ENCODE results near the gene LPP. TPM values are rescaled to one million over a fixed set of nuclear protein-coding genes. Genes with fewer than 3 reads are reported as not detected.

Gene LPP
- total RNA-seq, 1 experiment from 2014 or later = 22.1 TPM

DNA sequence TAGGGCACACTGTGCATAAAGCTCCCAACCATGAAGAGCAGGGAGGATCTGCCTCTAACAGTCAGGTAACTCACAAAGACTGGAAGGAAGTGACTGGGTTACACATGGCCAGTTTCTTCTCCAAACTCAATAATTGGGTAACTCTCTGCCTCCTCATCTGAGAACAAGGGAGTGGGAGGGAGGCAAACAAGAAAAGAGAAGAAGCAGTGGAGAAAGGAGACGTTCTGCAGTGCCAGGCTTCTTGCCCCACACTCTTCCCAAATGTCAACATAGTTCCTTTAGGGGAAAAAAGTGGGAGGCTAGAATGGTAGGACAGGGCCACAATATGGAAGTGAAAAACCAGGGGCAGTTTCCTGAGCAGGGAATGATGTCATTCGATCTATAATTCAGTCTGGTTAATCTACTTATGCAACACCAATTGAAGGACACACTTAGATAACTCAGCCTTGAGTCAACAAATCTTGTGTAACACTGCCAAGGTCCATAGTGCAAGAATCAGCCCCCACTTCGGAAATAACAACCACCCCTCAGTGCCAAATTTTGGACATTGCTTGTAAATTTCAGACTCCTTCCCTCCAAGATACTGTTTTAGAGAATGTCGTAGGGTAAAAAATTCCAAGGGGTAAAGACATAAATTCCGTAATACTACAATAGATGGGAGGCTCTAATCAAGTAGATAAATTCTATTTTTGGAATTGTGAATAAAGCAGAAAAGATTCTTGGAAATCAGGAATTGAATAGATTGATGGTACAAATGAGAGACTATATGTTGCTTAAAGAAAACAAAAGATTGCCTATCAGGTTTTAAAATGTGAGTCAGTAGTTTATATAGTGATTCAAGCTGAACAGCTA, 143.0 kb downstream of the LPP start:
- DNase-seq (ENCODE audit: low spot score) = peak; percentile 57

DNA sequence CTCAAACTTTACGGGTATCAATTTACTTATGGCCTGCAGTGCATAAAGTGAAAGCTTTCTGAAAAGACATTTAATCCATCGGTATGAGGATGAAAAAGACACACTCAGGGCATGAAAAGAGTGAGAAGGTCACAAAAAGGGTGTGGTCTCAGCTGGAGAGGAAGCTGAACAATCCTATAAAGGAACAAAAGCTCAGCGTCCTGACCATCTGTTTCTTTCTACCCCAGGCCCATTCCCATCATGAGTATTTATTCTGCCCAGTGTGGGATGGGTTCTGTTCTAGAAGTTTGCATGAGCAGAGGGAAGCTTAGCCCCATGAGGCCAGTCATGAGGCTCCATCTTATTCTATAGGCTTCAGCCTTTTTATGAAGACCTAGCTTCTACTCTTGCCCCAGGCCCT, 144.6 kb downstream of the LPP start:
- DNase-seq (ENCODE audit: low spot score) = no peak

DNA sequence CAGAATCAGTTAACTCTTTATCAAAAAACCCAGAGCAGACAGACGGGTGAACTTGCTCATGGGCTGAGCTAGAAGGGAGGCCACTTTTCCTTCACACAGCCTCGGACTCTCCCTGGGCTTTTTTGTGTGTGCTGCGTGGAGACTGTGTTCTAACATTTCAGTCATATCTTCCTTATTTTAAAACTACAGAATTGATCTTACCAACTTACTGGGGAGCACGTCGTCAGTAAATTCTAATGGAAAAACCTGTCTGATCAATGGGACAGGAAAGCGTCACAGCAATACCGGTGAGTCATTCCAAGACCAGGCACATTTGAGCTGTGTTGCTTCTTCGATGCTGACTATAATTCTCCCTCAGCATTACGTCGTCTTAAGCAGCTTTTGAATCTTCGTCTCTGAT, 145.1 kb downstream of the LPP start:
- no peak for DNase-seq (ENCODE audit: low spot score)

DNA sequence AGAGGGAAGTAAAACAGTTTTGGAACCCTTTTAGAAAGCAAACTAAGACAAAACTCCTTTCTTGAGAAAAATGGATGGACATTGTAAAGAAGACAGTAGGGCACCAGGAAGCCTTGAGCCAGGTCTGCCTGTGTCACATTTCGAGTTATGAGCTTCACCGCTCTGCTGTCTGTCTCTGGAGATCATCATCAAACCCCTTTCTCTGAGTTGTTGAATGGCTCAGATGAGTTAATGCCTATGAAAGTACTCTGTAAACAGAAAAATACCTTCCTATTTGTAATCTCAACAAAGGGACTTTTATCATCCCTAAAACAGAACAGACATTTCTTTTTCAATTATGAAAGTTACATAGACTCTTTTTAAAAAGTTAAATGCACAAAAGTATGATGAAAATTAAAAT, 145.8 kb downstream of the LPP start:
- no peak for DNase-seq (ENCODE audit: low spot score)

DNA sequence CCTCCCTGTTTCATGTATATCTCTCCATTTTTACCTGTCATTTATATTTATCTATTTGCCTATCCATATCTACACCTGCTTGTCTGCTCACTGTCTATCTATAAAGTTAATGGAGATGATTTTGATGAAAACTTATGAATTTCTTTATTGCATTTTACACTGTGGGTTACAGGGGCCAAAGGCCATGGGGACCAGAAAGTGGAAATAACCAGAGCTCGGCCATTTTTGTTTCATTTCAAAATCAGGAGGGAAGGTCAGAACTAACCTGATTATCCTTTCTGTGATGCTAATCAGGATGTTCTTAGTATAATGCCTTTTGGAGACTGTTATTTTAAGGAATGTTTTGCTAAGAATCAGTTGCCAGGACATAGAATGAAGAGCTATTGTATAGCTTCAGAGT, 147.2 kb downstream of the LPP start:
- no peak for DNase-seq (ENCODE audit: low spot score)

DNA sequence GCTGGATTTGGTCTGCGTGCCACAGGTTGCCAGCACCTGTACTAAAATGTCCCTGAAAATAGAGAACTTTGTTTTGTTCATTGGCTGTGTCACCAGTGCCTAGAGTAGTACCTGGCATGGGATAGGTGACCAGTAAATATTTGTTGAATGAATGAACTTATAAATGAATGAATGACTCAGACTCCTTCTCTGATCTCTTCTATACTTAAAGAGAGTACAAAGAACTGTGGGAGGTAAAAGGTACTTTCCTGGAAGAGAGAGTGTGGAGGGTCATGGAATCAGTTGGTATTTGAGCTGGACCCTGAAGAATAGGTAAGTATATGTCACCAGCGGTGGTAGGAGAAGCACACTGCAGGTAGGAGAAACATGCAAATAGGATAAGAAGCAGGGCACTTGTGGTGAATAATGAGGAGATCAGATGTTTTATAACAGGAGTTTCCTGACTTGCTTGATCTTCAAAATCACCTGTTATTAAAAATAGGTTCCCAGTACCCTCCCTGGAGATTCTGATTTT, 149.4 kb downstream of the LPP start:
- DNase-seq (ENCODE audit: low spot score) = no peak

DNA sequence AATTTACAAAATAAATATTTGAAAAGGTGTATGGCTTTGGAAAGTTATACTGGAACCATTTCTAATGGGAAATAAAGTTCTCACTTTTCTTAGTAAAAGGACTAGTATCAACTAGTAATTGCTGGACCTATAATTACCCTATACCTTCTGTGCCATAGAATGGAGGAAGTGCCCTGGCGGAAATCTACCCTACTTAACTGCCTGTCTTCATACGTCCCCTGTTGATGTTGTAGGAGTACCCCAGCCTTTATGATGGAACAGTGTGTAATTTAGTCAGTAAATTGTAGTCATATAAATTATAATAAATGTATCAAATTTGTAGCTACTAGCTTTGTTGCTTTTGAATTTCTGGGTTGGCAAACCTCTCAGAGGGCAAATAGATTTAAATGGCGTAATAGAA, 149.9 kb downstream of the LPP start:
- DNase-seq (ENCODE audit: low spot score) = no peak

DNA sequence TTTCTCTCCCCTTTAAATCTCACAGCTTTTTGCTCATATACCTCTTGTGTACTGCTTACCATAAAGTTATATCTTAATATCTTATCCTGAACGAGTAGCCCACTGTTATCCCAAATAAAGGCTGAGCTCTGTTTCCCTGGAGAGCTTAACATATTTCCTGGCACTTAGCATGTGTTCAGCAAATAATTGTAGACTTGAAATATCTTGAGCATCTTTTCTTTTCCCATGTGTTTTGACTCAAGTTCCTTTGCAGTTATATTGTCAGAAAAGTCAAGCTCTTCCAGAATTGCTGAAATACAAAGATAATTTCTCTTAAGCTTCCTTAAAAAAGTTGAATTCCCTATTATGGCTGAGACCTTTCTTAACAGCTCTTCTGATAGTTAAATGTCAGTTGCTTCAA, 150.5 kb downstream of the LPP start:
- DNase-seq (ENCODE audit: low spot score) = no peak

DNA sequence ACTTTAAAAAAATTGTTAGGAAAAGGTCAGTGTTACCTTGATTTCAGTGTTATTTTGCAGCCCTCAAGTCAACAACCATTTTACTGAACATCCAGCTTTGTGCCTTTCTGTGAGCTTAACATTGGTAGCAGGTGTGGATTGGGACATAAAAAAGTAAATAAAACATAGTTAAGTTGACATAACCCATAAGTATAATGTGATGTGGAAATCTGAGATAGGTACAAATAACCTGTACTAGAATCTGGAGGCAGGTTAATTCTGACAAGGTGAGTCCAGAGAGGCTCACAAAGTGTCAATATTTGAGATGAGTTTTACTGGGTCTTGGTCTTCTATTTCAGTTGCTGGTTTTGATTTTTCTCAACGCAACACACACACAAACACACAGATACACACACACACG, 151.3 kb downstream of the LPP start:
- DNase-seq (ENCODE audit: low spot score) = no peak

DNA sequence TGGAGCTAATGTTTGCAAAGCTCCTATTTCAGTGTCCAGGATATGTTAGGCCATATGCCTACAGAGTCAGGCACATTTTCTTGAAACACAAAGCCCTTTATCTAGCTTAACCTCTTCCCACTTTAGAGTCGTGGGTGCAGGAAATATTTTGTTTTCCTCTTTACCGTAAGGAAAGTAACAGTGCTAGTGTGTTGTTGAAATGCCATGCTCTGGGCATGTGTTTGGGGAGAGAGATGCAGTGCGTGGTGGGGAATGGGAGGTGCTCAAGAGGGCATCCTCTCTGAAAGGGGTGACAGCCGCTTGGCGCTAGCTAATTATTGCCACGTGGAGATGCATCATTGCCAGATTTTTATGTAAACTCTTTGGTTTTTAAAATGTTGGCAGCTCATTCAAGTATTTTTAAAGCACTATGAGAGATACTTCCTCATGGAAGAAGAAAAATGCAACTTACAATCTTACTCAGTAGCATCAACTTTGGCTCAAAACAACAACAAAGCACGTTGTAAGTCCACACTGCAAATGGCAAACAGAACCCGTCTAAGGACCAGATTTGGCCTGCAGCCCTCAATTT, 152.6 kb downstream of the LPP start:
- no peak for DNase-seq (ENCODE audit: low spot score)

DNA sequence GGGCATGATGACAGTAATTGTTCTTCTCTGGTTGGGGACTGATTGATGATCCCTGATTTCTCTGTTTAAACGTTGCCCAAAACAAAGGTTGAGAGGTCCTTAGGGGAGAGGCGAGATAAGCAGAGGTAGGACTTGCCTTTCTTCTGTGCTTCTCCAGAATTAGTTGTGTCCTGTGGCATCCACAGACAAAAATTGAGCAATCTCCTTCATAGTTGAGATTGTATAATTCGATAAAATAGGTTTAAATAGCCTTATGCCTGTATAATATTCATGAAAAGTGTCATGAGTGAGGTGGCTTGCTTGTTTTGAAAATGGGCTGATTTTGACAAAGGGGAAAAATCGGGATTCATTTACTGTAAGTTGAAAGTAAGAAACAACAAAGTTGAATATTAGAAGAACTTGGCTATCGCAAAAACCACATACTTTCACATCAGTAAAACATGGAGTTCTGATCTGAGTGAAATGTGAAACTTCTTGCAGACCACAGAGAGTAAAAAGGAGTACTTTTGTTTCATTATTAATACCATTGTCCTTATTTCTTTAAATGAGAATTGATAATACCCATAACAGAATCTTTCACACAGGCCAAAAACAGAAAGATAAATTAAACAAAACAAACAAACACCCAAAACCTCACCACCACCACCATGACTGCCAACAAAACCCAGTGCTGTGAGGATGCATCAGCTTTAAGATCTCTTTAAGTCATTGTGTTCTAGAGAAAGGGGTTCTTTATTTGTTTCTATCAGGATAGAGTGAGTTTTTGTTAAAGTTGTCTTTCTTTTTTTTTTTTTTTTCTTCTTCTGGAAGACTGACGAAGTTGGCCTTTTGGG, 155.7 kb downstream of the LPP start:
- no peak for DNase-seq (ENCODE audit: low spot score)

DNA sequence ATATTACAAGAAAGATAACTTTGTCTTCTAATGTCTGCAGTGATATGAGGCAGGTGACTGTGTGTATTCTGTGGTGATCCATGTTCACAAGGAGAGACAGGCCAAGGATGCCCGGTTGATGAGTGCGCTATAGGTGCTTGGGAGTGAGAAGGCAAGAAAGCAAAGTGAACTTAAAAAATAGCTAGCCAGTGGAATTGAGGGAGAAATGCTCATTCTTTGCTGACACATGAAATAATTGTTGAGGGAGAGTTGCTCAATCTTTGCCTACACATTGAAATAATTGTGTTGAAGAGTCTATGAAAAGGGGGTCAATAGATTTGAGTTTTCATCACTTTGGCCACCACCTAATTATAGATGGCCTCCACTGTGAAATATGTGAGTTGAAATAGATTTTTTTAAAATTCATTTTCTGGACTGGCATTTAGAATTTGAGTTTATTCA, 156.3 kb downstream of the LPP start:
- DNase-seq (ENCODE audit: low spot score) = no peak

DNA sequence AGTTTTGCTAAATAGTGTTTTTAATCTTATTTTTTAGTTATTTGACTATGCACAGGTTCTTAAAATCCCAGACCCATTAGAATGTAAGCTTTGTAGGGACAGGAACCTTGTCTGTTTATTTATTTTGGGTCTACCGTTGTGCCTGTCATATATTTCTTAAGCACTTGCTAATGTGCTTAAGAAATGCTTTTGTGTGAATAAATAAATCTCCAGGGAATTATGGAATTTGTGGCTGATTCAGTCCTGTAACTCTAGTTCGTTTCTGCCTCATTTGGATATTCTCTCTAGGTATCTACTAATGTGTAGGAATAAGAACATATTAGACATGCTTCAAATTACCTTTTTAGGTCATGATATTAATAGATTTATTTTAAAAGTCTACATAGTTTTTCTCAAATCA, 161.6 kb downstream of the LPP start:
- DNase-seq (ENCODE audit: low spot score) = no peak

DNA sequence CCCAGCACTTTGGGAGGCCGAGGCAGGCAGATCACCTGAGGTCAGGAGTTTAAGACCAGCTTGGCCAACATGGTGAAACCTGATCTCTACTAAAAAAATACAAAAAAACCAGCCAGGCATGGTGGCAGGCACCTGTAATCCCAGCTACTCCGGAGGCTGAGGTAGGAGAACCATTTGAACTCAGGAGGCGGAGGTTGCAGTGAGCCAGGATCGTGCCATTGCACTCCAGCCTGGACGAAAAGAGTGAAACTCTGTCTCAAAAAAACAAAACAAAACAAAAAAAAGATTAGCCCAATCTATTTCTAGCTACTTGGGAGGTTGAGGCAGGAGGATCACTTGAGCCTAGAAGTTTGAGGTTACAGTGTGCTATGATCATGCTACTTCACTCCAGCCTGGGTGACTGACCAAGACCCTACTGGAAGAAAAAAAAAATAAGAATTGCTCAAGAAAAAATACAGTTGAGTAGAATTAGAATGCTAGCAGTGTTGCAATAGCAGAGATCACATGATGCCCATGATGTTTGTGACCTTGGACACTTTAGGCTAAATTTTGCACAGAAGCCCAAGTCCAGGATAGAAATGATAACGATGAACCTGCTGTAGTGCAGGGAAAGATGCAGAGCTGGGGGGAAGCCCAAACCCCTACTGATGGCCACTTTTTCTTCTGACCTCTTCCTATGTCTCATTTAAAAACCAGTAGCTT, 162.2 kb downstream of the LPP start:
- DNase-seq (ENCODE audit: low spot score) = no peak

DNA sequence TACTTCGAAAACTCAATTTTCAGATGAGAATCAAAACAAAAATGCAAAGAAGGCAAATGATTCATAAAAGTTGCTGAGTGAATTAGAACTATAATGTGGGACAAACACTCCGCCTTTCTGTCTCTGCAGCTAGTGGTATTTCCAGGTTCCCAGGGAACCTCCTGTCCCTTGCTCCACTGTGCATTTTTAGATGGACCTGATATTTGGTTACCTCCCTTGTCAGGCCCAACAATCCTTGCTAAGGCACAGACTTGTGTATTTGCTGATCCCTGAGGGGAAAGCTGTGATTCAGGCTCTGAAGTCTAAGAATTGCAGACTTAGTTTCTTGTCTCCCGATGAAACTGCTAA, 162.7 kb downstream of the LPP start:
- no peak for DNase-seq (ENCODE audit: low spot score)

DNA sequence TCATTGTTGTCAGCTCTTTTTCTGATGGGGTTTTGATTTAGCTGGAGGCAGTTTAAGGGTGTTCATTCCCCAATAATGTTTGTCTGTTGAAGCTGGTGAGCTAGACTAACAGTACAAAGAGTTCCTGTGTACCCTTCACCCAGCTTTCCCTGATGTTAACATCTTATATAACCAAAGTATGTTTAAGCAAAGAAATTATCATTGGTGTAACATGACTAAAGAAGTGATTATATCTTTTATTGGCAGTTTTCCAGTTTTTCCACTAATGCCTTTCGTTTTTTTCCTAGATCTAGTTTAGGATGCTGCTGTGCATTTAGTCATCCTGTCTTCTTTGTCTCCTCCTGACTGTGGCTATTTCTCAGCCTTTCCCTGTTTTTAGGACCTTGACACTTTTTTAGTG, 165.6 kb downstream of the LPP start:
- DNase-seq (ENCODE audit: low spot score) = no peak

DNA sequence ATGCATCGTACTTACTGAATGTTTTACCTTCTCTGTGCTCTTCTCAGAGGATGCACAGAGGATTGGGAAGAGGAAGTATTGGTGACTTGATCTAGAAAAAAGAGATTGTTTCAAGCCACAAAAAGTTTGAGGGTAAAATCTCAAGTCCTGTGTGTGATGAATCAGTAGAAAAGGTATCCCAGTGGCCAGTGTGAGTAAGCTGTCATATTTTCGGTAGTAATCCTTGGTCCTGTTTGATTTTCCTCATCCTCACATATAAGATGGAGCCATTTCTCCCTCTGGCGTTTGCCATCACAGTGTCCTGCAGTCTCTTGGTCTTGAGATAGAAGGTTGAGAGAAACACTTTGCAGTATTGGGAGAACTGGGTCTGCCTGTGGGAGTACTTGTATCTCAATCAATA, 166.8 kb downstream of the LPP start:
- no peak for DNase-seq (ENCODE audit: low spot score)

DNA sequence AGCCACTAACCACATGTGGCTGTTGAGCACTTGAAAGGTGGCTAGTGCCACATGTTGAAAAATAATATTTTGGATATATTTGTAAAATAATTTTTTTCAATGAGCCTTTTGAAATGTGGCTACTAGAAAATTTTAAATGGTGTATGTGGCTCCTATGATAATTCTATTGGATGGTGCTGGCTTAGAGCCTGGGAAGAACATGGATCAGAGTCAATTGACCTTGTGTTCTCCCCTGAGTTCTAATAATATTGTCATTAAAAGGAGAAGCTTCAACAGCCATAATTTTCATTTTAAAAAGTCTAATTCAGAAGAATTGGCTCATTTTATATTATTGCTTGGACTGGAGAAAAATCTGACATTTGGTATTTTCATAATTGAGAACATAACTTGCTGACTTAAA, 167.3 kb downstream of the LPP start:
- no peak for DNase-seq (ENCODE audit: low spot score)

DNA sequence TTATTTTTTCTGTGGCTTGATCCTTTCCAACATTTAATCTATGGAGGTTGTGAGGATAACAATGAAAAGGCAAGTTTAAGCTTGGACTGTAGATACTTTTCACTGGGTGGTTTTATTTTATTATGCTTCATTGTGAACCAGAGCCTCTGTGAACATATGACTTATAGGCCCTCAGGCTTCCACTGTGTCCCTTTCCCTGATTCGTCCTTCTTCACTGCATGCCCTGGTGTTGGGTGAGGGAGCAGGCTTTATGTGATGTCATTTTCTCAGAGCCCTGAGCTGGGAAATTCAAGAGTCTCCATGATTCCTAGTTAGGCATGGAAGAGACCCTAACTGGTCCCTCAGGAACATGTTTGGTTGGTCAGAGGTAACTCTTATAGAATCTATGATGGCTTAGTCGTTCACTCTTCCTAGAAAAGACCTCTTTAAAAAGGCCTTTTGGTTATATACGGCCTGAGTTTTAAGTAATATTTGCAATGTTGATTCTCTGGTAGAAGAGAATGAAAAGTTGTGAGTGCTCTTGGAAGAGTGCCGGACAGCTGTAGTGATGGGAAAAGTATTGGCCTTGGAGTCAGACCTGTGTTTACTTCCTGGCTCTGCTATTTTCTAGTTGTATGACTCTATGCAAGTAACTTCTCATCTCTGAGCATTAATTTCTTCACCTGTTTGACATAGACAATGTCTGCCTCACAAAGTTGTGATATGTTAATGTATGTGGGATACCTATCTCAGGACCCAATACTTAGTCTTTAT, 168.4 kb downstream of the LPP start:
- DNase-seq (ENCODE audit: low spot score) = no peak

DNA sequence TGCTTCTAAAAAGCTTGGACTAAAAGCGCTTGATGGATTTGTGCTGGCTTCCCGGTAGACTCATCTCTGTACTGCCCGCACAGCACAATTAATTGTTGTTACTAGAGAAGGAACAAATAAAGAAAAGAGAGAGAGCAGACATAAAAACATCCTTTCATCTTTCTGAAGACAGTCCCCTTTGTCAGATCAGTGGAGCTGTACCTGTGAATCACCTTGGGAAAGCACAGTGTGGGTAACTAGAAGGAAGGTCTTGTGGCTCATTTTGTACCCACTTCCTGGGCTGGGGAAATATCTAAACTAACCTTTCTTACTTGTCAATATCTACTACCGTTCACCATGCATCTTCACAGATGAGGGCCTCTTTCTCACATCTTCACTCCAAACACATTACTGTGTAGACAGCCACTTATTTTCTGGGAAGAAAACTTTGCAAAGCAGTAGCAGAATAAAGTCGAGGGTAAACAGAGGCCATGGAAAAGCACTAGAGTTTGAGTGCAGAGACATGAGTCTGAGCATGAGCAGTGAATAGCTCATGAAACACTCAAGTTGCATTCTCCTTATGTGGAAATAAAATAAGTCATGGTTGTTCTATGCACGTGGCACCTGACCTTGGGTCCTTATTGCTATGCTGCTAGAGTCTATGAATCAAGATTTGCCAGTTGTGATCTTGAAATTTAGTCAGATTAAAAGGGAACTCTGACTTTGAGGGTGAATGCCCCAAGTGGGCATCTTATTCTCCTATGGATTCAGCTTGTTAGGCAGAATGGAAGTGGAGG, 169.3 kb downstream of the LPP start:
- DNase-seq (ENCODE audit: low spot score) = no peak

Measured in HT-29 (cell line).